C1 segment of cervical spinal cord (tissue), 14 donors: Measurements from ENCODE around the gene ADD1.
A peak's percentile ranks its signal among the peaks of the same experiment; 100 is the strongest.

ENCODE experiments used
- DNase-seq, 14 donors: peaks; one replicate each; lab custom pipeline; 2025; lab: John Stamatoyannopoulos, UW

ADD1 gene

GRCh38 chr4:2834001-2834921, 9.4 kb upstream of the ADD1 start:
- no peak for DNase-seq

DNA sequence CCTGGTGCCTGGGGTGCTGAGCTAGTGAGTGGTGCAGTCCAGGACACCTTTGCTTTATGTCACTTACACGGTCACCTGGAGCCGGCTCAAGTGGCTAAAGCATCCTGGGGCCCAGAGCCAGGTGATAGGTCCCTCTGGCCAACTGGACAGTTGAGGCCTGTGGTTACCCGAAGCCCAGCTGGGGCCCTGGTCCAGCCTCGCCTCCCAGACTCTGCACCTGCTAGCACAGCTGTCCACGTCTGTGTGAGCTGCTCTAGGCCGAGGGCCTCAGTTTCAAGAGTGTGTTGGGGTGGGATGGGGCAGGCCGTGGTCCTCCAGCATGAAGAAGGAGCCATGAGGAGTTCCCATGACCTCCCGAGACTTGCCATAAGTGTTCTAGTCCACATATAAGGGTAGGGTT, 7.7 kb upstream of the ADD1 start:
- DNase-seq, result no peak

DNA sequence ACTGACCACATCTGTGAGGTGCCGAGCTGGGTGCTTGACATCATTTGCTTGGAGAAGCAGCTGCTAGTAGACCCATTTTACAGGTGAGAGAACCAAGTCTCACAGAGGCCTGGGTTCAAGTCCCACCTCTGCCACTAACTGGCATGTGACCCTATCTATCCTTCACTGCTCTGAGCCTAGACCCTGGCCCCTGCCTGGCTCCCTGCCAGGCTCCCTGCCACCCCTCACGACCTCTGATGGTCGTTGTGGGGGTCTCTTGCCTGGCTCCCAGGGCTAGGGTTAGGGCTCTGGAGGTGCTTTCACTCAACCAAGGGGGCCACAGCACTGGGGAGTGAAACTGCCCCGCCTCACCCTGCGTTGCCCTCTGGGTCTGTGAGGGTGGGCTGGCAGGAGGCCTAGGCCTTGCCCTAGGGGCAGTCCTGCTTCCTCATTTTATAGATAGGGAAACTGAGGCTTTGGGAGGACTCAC, 7.2 kb upstream of the ADD1 start:
- DNase-seq, result no peak

DNA sequence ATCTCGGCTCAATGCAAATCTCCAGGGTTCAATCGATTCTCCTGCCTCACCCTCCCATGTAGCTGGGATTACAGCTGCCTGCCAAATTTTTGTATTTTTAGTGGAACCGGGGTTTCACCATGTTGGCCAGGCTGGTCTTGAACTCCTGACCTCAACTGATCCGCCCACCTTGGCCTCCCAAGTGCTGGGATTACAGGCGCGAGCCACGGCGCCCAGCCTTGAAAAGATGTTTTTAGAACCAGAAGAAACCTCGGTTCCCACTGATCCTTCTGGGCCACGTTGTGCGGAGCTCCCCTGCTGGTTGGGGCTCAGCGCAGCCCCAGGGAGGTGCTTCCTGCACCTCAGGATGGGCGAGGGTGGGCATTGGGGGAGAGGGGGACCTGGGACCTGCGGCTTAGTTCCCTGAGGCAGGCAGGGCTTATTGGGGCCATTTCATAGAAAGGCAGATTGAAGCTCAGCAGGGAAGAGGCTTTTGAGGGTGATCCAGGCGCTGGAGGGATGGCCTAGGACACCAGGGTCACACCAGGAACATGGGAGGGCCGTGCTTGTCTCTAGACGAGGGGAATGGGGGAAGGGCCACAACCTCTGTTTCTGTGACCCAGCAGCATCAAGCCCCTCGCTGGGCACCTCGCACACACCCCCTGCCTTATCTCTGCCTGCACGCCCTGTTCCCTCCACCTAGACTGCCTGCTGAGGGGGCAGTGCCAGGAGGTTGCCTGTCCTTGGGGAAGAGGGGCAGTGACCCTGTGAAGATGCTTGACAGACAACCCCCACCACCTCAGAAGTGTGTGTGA, 6.3 kb upstream of the ADD1 start:
- DNase-seq, result no peak

DNA sequence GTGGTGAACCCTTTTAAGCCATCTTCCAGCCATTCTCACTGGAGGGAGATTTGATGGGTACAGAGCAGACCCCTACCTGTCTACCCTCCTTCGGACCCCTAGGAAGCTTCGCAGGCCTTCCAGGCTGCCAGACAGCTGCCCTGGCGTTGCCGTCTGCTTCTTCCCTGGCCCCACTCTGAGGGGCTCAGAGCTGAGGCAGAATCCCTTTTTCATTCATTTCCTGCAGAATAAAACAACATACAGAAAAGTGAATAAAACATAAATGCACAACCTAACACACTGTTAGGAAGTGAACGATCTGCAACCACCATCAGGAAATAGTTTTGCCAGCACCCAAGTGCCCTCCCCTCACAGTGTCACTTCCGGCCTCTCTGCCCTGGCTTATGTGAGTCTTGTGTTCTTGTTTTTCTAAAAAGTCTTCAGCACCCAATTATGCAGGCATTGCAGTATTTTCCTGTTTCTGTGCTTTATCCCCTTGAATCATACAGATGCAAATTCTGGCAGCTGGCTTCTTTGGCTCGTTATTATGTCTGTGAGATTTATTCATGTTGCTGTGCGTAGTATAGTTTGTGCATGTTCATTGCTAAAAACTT, 5.6 kb upstream of the ADD1 start:
- peak in 2 of 14 donors; percentile 28 to 39 for DNase-seq

DNA sequence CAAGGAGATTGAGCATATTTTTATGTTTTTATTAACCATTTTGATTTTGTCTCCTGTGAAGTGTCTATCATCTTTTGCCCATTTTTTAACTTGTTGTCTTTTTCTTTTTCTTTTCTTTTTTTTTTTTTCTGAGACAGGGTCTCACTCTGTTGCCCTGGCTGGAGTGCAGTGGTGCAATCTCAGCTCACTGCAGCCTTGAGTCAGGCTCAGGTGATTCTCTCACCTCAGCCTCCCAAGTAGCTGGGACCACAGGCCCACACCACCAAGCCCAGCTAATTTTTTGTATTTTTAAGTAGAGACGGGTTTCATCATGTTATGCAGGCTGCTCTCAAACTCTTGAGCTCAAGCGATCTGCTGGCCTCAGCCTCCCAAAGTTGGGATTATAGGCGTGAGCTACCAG, 4.6 kb upstream of the ADD1 start:
- DNase-seq, result no peak

DNA sequence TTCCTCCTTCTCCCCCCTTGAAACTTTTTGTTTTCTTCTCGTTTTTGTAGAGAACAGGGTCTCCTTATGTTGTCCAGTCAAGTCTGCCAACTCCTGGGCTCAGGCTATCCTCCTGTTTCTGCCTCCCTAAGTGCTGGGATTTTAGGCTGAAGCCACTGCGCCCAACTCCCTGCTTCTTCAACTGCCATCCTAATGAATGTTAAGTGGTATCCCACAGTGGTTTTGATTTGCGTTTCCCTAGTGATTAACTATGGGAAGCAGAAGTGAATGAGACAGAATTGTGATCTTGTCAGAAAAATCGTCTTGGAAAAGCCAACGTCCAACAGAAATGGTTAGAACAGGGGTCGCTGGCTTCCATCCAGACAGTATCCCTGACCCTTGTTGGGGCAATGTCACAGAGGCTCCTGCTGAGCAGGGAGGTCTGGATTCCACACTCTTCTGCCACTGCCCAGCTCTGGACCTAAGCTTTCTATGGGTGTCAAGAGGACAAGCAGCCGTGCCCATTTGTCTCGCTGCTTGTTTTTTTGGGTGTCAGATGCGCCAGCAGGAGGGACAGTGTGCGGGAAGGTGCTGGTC, 869 bp upstream of the ADD1 start:
- peak in 2 of 14 donors; percentile 42 to 54 for DNase-seq

DNA sequence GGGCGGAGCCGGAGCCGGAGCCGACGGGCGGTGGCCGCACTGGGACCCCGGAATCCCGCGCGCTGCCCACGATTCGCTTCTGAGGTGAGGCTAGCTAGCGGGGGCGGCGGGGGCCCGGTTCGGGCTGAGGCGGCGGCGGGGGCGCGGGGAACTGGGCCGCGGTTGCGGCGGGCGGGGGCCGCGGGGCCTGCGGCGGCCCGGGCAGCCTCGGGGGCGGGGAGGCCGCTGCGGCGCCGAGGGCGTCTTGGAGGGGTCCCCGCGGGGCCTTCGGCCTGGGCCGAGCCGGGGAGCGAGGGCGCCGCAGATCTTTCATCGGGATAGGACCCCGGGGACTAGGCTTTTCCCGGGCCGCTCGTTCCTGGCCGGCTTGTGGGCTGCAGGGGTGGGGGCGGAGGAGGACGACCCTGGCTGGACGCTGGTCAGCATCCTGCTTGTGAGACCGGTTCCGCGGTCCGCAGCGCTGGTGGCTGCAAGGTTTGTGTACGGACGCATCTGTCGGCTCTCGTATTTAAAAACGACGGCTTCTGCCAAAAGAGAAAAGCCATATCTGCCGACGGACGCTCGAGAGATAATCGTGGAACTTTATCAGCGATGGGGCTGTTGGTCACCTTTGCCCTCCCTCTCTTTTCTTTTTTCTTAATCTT, 419 bp downstream of the ADD1 start:
- peak in 2 of 14 donors; percentile 40 to 68 for DNase-seq

DNA sequence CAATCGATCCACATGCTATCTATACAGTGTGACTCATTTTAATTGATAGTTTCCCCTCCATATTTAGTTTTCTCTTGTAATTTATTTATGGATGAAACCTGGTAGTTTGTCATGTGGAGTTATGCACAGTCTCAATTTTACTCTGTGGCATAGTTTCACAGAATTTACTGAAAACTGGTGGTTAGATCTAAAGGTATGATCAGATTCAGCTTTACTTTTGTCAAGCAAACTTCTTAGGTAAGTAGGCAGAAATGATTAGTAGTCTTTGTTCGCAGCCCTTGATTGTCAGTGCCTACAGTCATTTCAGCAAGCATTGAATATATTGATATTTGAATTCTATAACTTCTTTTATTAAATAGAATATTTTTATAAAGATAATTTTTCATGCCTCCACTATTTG, 2.5 kb downstream of the ADD1 start:
- no peak for DNase-seq

DNA sequence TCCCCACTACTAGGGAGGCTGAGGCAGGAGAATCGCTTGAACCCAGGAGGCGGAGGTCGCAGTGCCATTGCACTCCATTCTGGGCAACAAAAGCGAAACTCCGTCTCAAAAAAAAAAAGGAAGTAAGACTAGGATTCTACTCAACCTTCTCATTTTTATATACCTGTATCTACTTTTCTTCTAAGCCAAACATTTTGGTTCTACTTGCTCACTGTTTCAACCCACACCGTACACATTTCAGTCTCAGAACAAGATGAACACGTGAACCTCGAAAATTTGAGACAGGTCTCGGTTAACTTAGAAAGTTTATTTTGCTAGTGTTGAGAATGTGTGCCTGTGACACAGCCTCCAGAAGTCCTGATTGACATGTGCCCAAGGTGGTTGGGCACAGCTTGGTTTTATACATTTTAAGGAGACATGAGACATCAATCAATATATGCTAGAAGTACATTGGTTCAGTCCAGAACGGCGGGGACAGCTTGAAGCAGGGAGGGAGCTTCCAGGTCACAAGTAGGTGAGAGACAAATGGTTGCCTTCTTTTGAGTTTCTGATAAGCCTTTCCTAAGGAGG, 3.7 kb downstream of the ADD1 start:
- DNase-seq, result no peak

DNA sequence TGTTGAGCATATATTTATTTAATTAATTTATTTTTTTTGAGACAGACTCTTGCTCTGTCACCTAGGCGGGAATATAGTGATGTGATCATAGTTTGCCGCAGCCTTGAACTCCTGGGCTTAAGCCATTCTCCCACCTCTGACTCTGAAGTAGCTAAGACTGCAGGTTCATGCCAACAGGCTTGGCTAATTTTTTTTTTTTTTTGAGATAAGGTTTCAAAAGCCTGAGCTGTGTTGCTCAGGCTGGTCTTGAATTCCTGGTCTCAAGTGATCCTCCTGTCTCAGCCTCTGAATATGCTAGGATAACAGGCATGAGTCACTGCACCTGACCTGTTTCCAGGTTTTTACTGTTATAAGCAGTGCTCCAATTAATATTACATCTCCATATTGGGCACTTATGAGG, 4.8 kb downstream of the ADD1 start:
- DNase-seq, result no peak

DNA sequence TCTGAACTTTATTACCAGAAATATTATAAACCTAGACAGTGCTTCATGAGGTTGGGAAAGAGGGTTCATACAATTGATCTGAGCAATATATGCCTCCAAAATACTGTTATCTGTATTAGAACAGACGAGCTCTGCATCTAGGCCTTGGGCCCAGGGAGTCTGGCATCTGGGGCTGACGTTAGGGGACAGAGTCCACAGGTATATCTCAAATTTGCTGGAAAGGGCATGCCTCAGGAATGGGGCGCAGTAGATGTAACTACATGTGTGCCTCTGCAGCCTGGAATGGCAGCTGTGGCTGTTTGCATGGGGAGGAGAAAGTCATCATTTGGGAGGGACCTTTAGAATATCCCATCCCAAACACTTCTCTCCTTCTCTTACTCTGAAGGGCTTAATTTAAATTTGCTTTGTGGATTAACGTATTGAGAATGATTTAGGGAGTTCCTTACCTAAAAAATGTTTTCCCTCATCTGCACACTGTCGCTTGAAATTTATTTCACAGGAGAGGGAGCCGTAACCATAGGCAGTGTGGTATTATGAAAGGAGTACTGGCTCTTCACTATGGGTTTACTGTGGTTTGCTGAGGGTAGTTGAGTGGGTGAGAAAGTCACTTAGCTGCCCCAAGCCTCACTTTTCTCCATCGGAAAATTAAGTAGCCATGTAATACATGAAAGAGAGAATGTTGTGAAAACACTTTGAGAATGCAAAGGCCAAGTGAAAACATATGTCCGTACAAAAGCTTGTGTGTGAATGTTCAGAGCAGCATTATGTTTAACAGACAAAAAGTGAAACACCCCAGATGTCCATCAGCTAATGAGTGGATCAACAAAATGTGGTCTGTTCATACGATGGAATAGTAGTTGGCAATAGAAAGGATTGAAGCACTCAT, 5.9 kb downstream of the ADD1 start:
- DNase-seq, result no peak

- no peak for DNase-seq
Measured at GRCh38 chr4:2850966-2851798, 7.5 kb downstream of the ADD1 start.

DNA sequence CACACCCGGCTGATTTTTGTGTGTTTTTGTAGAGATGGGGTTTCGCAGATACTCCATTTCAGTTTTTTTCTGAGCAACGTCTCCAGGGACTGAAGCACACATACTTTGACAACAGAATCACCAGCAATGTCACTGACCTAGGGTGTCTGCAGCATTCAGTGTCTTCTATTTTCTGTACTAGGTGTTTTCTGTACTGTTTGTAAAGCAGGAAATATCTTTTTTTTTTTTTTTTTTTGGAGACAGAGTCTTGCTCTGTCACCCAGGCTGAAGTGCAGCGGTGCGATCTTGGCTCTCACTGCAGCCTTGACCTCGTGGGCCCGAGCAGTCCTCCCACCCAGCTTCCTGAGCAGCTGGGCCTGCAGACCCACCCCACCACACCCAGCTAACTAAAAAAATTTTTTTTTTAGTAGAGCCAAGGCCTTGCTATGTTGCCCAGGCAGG, 8.9 kb downstream of the ADD1 start:
- no peak for DNase-seq

DNA sequence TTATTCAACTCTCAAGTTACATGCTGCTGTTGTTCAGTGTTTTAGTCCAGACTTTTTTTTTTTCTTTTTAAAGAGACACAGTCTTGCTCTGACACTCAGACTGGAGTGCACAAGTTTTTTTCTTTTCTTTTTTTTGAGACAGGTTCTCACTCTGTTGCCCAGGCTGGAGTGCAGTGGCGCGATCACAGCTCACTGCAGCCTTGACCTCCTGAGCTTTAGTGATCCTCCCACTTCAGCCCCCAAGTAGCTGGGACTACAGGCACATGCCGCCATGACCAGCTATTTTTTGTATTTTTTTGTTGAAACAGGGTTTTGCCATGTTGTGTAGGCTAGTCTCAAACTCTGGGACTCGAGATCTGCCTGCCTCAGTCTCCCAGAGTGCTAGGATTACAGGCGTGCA, 11.9 kb downstream of the ADD1 start:
- DNase-seq, result no peak

- no peak for DNase-seq
Measured at GRCh38 chr4:2856266-2856665, 12.6 kb downstream of the ADD1 start.

- no peak for DNase-seq
Measured at GRCh38 chr4:2857349-2857927, 13.8 kb downstream of the ADD1 start.

DNA sequence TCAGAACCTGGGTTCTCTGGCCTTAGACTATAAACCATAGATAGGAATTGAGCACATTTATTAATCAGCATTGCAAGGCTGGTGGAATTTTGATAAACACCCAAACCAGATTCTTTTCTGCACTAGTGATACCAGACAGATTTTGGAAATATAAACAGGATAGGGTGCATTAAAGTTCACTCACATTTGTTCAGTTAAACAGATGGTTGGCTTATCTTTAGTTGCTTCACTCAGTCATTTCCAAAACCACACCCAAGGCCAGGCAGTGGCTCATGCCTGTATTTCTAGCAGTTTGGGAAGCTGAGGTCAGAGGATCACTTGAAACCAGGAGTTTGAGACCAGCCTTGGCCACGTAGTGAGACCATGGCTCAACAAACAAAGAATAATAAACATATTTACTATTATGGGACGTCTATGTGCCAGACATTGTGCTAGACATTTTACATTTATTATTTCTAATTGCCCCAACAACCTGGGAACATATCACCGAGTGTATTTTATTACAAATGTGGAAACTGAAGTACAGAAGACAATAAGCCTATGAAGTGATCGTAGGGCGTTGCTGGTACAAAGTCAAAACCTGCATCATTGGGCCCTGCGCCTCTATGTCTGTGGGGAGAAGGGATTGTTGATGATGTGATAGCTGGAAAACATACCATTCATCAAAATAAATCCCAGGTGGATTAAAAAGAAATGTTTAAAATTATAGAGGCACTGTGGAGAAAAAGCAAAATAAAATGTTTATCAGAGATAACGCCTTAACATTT, 15.0 kb downstream of the ADD1 start:
- DNase-seq, result no peak
